Gastrocnemius medialis (tissue), 4 donors: Measurements from ENCODE around the gene PIK3C3.

Experiments
- POLR2A ChIP-seq, 2 donors: fragments of 450-650 bp; IDR thresholded peaks; one replicate each; pipeline ENCODE4 v1.6.1; 2017; ENCODE audit warnings: antibody characterized with exemption in 2 of 2, mild to moderate bottlenecking in 2 of 2, moderate library complexity in 2 of 2
- TF ChIP-seq, protein P1 (sequence below), 5 experiments: fragments of 450-650 bp in 3 of 5; fragments of 200-600 bp in 2 of 5; sonication (generic) in 2 of 5; IDR thresholded peaks in 4 of 5; conservative IDR thresholded peaks in 1 of 5; 1 replicate in 4 of 5; 2 replicates in 1 of 5; pipeline ENCODE4 v1.5.1; 2016 to 2019; ENCODE audit warnings: antibody characterized with exemption in 5 of 5, mild to moderate bottlenecking in 3 of 5, moderate library complexity in 3 of 5

DNA sequence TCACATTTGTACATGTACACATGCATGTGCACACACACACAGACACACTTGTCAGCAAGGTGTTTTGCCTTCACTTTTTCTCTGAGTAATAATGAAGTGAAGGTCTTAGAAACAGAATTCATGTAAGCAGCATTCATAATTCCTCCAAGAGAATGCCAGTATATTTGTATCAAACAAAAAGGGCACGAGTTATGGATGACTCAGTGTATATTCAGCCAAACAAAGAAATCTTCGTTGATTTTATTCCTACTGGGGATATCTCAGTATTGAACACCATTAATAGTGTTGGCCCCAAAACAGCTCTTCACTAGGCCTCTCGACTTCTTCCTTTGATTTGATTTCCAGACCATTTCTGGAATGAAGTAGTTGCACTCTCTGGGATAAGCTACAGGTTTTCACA lies 125.3 kb downstream of the PIK3C3 start:
- TF ChIP-seq, protein P1, sequence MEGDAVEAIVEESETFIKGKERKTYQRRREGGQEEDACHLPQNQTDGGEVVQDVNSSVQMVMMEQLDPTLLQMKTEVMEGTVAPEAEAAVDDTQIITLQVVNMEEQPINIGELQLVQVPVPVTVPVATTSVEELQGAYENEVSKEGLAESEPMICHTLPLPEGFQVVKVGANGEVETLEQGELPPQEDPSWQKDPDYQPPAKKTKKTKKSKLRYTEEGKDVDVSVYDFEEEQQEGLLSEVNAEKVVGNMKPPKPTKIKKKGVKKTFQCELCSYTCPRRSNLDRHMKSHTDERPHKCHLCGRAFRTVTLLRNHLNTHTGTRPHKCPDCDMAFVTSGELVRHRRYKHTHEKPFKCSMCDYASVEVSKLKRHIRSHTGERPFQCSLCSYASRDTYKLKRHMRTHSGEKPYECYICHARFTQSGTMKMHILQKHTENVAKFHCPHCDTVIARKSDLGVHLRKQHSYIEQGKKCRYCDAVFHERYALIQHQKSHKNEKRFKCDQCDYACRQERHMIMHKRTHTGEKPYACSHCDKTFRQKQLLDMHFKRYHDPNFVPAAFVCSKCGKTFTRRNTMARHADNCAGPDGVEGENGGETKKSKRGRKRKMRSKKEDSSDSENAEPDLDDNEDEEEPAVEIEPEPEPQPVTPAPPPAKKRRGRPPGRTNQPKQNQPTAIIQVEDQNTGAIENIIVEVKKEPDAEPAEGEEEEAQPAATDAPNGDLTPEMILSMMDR (IDR thresholded peaks at IDR 0.05 in 4 of 5, conservative IDR thresholded peaks at IDR 0.05 in 1 of 5): no peak
- TF ChIP-seq POLR2A (IDR thresholded peaks at IDR 0.05): no peak
